Fibroblast of skin of right quadriceps (primary cell): Measurements from ENCODE around the gene ZDHHC14.
"Not testable (repeated sequence)": the region's sequence is repeated elsewhere in the genome, so short reads cannot be mapped to it uniquely, and the experiment has no call there.

Experiments
- DNase-seq: peaks from one replicate; pipeline ENCODE4 v3.0.0-alpha.2; 2013

Gene ZDHHC14

GRCh38 chr6:157449610-157450009 is 68.6 kb downstream of the ZDHHC14 start:
- DNase-seq: peak; percentile 41

- no peak for DNase-seq
These were observed 70.1 kb downstream of the ZDHHC14 start for GRCh38 chr6:157450931-157451742.

GRCh38 chr6:157452096-157452495 is 71.1 kb downstream of the ZDHHC14 start:
- no peak for DNase-seq

- no peak for DNase-seq
These were observed 72.1 kb downstream of the ZDHHC14 start for GRCh38 chr6:157453131-157453530.

- no peak for DNase-seq
These were observed 73.0 kb downstream of the ZDHHC14 start for GRCh38 chr6:157453978-157454377.

- no peak for DNase-seq
These were observed 74.0 kb downstream of the ZDHHC14 start for GRCh38 chr6:157454762-157455714.

GRCh38 chr6:157455731-157456523 is 74.9 kb downstream of the ZDHHC14 start:
- no peak for DNase-seq

GRCh38 chr6:157456524-157456829 is 75.5 kb downstream of the ZDHHC14 start:
- no peak for DNase-seq

- DNase-seq: no peak
These were observed 76.8 kb downstream of the ZDHHC14 start for GRCh38 chr6:157457787-157458186.

GRCh38 chr6:157459327-157459726 is 78.3 kb downstream of the ZDHHC14 start:
- no peak for DNase-seq

GRCh38 chr6:157460182-157460999 is 79.4 kb downstream of the ZDHHC14 start:
- DNase-seq: peak; percentile 60

- DNase-seq: peak; percentile 22
These were observed 80.3 kb downstream of the ZDHHC14 start for GRCh38 chr6:157461000-157461915.

- DNase-seq: no peak
These were observed 82.2 kb downstream of the ZDHHC14 start for GRCh38 chr6:157462956-157463742.

GRCh38 chr6:157463743-157464135 is 82.7 kb downstream of the ZDHHC14 start:
- DNase-seq: not testable (repeated sequence)

- DNase-seq: no peak
These were observed 83.9 kb downstream of the ZDHHC14 start for GRCh38 chr6:157464653-157465535.

GRCh38 chr6:157466342-157466648 is 85.3 kb downstream of the ZDHHC14 start:
- DNase-seq: no peak

- not testable (repeated sequence) for DNase-seq
These were observed 86.3 kb downstream of the ZDHHC14 start for GRCh38 chr6:157467339-157467738.

- no peak for DNase-seq
These were observed 87.1 kb downstream of the ZDHHC14 start for GRCh38 chr6:157468054-157468453.

GRCh38 chr6:157468574-157468973 is 87.6 kb downstream of the ZDHHC14 start:
- DNase-seq: no peak
